B cell (primary cell): ENCODE data around the gene C5. TPM values are rescaled to one million over a fixed set of nuclear protein-coding genes. Genes with fewer than 3 reads are reported as not detected.
"Not testable (repeated sequence)": the region's sequence is repeated elsewhere in the genome, so short reads cannot be mapped to it uniquely, and the experiment has no call there.

Experiments used
- ATAC-seq: fragments of 200-7000 bp; cut with Tn5 transposase; one replicate; pipeline ENCODE4 v1.10.0; 2021; ENCODE audit warnings: low read depth, mild to moderate bottlenecking, moderate number of reproducible peaks, moderate library complexity
- CTCF ChIA-PET: fragments of 350-600 bp; sonication (Branson Sonifier 250); formaldehyde crosslinking; loops from one replicate; lab custom pipeline; 2021; ENCODE audit warnings: antibody characterized with exemption, inconsistent platforms; lab: Charles Lee
- POLR2A ChIA-PET: fragments of 350-600 bp; sonication (Branson Sonifier 250); formaldehyde crosslinking; loops from one replicate; lab custom pipeline; 2021; ENCODE audit warnings: antibody characterized with exemption; lab: Charles Lee
- DNase-seq: peaks from one replicate; pipeline ENCODE4 v3.0.0; 2013
- H2AFZ ChIP-seq: 2 replicates; pipeline ENCODE4 v1.6.1; 2012; ENCODE audit warnings: mild to moderate bottlenecking, low read depth, low read length; ENCODE audit not compliant: insufficient read depth, poor library complexity, severe bottlenecking
- H3K27ac ChIP-seq, 2 donors: 1 replicate in 1 of 2; 2 replicates in 1 of 2; pipeline ENCODE4 v1.5.1; 2012 to 2013; ENCODE audit warnings: low read length in 2 of 2, mild to moderate bottlenecking in 2 of 2, moderate library complexity in 1 of 2
- H3K27me3 ChIP-seq, 4 experiments: fragments of 200-600 bp in 1 of 4; sonication (generic) in 1 of 4; replicated peaks in 1 of 4; 1 replicate in 2 of 4; 2 replicates in 2 of 4; pipeline versions ENCODE4 v1.6.1 to v1.7.0; 2013 to 2016; ENCODE audit warnings: low read length in 3 of 4, mild to moderate bottlenecking in 2 of 4, mixed read lengths in 1 of 4, moderate library complexity in 1 of 4; ENCODE audit not compliant: insufficient read depth in 4 of 4, control insufficient read depth in 3 of 4; ENCODE audit errors: control extremely low read depth in 1 of 4
- H3K36me3 ChIP-seq, 2 experiments: replicated peaks in 1 of 2; 1 replicate in 1 of 2; 2 replicates in 1 of 2; pipeline versions ENCODE4 v1.6.1 to v1.7.1; 2013; ENCODE audit warnings: low read length in 1 of 2; ENCODE audit not compliant: insufficient read depth in 2 of 2, control insufficient read depth in 1 of 2; ENCODE audit errors: control extremely low read depth in 1 of 2, extremely low read depth in 1 of 2
- H3K4me1 ChIP-seq, 2 donors: fragments of 200-600 bp in 1 of 2; sonication (generic) in 1 of 2; 1 replicate in 1 of 2; 2 replicates in 1 of 2; pipeline versions ENCODE4 v1.5.1 to v1.6.1; 2013 to 2017; ENCODE audit warnings: low read length in 2 of 2; ENCODE audit not compliant: control insufficient read depth in 2 of 2, insufficient read depth in 2 of 2
- H3K4me2 ChIP-seq: replicated peaks from 2 replicates; pipeline ENCODE3; 2012; ENCODE audit warnings: mild to moderate bottlenecking, low read depth, low read length; ENCODE audit not compliant: poor library complexity, severe bottlenecking
- H3K4me3 ChIP-seq, 5 experiments: fragments of 200-600 bp in 1 of 5; sonication (generic) in 1 of 5; 1 replicate in 3 of 5; 2 replicates in 2 of 5; pipeline versions ENCODE4 v1.5.1 to v1.7.0; 2011 to 2016; ENCODE audit warnings: low read length in 4 of 5, mild to moderate bottlenecking in 4 of 5, low read depth in 2 of 5, control low read depth in 1 of 5, moderate library complexity in 1 of 5; ENCODE audit not compliant: insufficient read depth in 1 of 5; ENCODE audit errors: control extremely low read depth in 1 of 5, extremely low read depth in 1 of 5
- H3K79me2 ChIP-seq: fragments of 200-600 bp; sonication (generic); one replicate; pipeline ENCODE4 v1.6.0; 2016; ENCODE audit warnings: low read length; ENCODE audit not compliant: control insufficient read depth, insufficient read depth
- H3K9ac ChIP-seq: fragments of 200-600 bp; sonication (generic); 2 replicates; pipeline ENCODE4 v1.6.1; 2017; ENCODE audit warnings: mild to moderate bottlenecking, low read length, moderate library complexity
- H3K9me3 ChIP-seq, 3 donors: one replicate each; pipeline versions ENCODE4 v1.6.1 to v1.7.1; 2013; ENCODE audit warnings: low read length in 2 of 3; ENCODE audit not compliant: control insufficient read depth in 2 of 3, insufficient read depth in 1 of 3; ENCODE audit errors: control extremely low read depth in 1 of 3
- H4K20me1 ChIP-seq: 2 replicates; pipeline ENCODE4 v1.6.0; 2012; ENCODE audit warnings: mild to moderate bottlenecking, low read length; ENCODE audit not compliant: insufficient read depth, control insufficient read depth, poor library complexity, severe bottlenecking
- H3K27ac Mint-ChIP-seq: one replicate; pipeline ENCODE4 v1.8.0; 2021; ENCODE audit warnings: mixed read lengths
- H3K27me3 Mint-ChIP-seq: one replicate; pipeline ENCODE4 v1.8.0; 2021; ENCODE audit warnings: mixed read lengths
- H3K4me1 Mint-ChIP-seq: one replicate; pipeline ENCODE4 v1.8.0; 2021; ENCODE audit warnings: mixed read lengths
- H3K4me3 Mint-ChIP-seq: one replicate; pipeline ENCODE4 v1.8.0; 2021; ENCODE audit warnings: mixed read lengths
- H3K9me3 Mint-ChIP-seq: one replicate; pipeline ENCODE4 v1.8.0; 2022; ENCODE audit warnings: mixed read lengths; ENCODE audit not compliant: insufficient read depth
- CTCF ChIP-seq: fragments of 200-600 bp; IDR thresholded peaks from one replicate; pipeline ENCODE4 v1.8.0; 2022; ENCODE audit warnings: antibody characterized with exemption, mild to moderate bottlenecking
- EZH2 ChIP-seq: IDR thresholded peaks from 2 replicates; pipeline ENCODE4 v1.6.1; 2012; ENCODE audit warnings: borderline replicate concordance, low read depth, mild to moderate bottlenecking, moderate library complexity, low read length; ENCODE audit not compliant: insufficient read depth, poor library complexity, severe bottlenecking
- WGBS: methylation state at CpG from one replicate; pipeline ENCODE4 v1.1.5; 2013; ENCODE audit warnings: missing lambda C conversion rate; ENCODE audit not compliant: insufficient coverage; 5-methylcytosine and 5-hydroxymethylcytosine counted together
- intact Hi-C: fragments of 100-400 bp; cut with micrococcal nuclease; formaldehyde crosslinking; loops from one replicate; pipeline ENCODE4 v1.10.0; 2022
- polyA plus RNA-seq: library from polyadenylated mRNA; depleted of rRNA; stranded (reverse); fragments of >200 nt; gene quantifications from 2 replicates; pipeline ENCODE4 v1.2.3, GENCODE V29; 2012
- total RNA-seq, 2 donors: library from RNA; stranded (reverse); fragments of 120-200 nt in 1 of 2; gene quantifications; 1 replicate in 1 of 2; 2 replicates in 1 of 2; pipeline versions ENCODE4 v1.2.3 to v1.2.4, GENCODE V29; 2013 to 2022

Gene C5
- total and polyA plus RNA-seq, 2 donors (not counting 1 experiment from before 2014, with no cell fraction given): 2.7 to 10.4 TPM

DNA sequence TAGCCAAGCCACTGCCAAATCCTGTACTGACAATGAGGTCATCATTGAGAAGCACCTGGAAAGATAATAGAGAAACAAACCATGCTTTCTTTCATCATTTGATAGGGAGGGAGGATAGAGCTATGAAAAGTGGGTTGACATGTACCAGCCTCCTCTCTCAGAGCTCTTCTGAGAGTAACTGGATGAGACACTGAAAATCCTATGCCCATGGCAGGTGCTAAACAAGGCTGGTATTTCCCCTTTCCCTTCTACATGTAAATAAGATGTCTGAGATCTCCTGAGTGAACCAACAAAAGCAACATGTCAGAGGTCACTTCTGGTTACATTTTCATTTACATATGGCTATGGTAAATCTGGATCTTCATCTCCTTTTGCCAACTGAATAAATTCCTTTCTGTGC lies 78.1 kb downstream of the C5 start:
- DNase-seq (no peak), ATAC-seq (no peak)
- H3K27me3 ChIP-seq: no peaks in the 10 kb centered on the region
- POLR2A ChIA-PET: no interaction called here
- no peaks in the 10 kb centered on the region for H3K79me2 ChIP-seq
- Mint-ChIP-seq H3K4me1 (peaks cover 12% of the 10 kb centered on the region), H3K27me3 (no peaks in the 10 kb centered on the region), H3K4me3 (no peak overlapping the region), H3K27ac (no peak overlapping the region), H3K9me3 (no peaks in the 10 kb centered on the region)
- no peak overlapping the region for H3K4me3 ChIP-seq
- CTCF ChIA-PET: interaction anchor here (0.8 to 0.9 kb wide), 2 partner anchors 9 to 36 kb away, joined by 4 read pairs; no protein-coding TSS in a partner anchor
- H3K9me3 ChIP-seq: no peaks in the 10 kb centered on the region
- peaks cover 0 to 3% of the 10 kb centered on the region in 2 donors for H3K4me1 ChIP-seq
- intact Hi-C loops: no loop called here
- TF ChIP-seq CTCF (no peak), EZH2 (no peak)
- no peak overlapping the region for H2AFZ ChIP-seq
- no peak overlapping the region for H3K27ac ChIP-seq
- no peak overlapping the region for H3K4me2 ChIP-seq
- no peak overlapping the region for H3K9ac ChIP-seq
- H4K20me1 ChIP-seq: no peaks in the 10 kb centered on the region
- H3K36me3 ChIP-seq: no peaks in the 10 kb centered on the region

GRCh38 chr9:120971471-120971870 lies 78.6 kb downstream of the C5 start:
- H3K79me2 ChIP-seq, H3K9me3 ChIP-seq, H3K4me3 Mint-ChIP-seq, H3K4me2 ChIP-seq, H3K4me3 ChIP-seq, H4K20me1 ChIP-seq, H3K9ac ChIP-seq, H3K27ac ChIP-seq, DNase-seq, H3K27me3 Mint-ChIP-seq, H3K4me1 ChIP-seq, intact Hi-C loops, H3K36me3 ChIP-seq, ATAC-seq, H3K9me3 Mint-ChIP-seq, H3K27me3 ChIP-seq, H3K27ac Mint-ChIP-seq, H2AFZ ChIP-seq, POLR2A ChIA-PET: not testable (repeated sequence)
- peaks cover 12% of the 10 kb centered on the region for H3K4me1 Mint-ChIP-seq
- 90% methylated on average over 8 of the region's 9 CpGs for WGBS
- CTCF ChIA-PET: interaction anchor here (0.8 to 0.9 kb wide), 2 partner anchors 10 to 35 kb away, joined by 4 read pairs; no protein-coding TSS in a partner anchor
